Inferior parietal cortex (tissue), 1 donor: ENCODE results near the gene SAP130.
A peak's percentile ranks its signal among the peaks of the same experiment; 100 is the strongest.

ENCODE experiments used
- DNase-seq: peaks from one replicate; pipeline ENCODE4 v3.0.0-alpha.2; 2016; ENCODE audit errors: extremely low spot score

Gene SAP130

DNA sequence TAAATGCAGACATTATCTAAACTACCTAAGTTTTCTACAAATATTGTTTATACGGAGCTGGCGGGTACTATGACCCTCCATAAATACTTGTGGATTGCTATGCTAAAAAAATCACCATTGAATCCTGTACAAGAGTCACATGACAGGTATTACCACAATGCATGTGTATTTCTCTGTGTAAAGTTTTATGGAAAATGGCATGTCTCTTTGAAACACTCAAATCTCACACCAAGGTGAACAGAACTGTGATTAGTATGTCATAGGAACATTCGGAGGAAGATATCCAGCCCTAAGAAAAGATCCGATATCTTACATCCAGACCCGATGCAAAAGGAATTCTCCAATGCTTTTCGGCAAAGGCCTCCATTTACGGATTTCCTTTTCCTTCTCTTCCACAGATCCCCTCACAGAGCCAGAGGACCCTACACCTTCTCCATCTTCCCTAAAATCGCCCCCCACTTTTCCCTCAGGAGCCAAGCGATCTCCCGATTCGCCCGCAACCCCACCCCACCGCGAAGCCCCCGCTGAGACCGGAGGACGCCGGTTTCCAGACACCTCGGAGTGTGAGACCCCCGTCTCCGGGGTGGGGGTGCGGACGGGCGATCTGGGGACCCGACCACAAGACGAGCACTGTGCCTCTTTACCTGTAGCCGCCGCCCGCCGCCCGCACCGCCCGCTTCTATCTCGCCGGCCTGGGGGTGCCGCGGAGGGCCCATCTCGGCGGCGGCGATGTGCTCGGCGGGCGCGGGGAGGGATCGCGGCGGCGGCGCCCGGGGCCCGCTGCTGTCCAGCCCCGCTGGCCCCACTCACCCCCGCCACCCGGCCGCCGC, 1.2 kb downstream of the SAP130 start:
- DNase-seq, result peak; percentile 29

DNA sequence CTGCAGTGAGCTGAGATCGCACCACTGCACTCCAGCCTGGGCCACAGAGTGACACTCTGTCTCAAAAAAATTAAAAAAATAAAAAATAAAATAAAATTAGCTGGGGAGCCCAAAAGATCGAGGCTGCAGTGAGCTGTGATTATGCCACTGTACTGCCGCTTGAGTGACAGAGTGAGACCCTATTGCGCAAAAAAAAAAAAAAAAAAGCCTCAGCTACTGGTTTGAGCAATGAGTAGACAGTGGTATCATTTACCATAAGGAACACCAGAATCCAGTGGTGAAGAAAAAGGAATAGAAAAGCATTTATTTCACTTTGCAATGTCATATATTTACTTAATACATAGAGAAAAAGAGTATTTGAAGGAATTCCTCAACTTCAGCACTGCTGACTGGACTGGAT, 3.0 kb downstream of the SAP130 start:
- no peak for DNase-seq

DNA sequence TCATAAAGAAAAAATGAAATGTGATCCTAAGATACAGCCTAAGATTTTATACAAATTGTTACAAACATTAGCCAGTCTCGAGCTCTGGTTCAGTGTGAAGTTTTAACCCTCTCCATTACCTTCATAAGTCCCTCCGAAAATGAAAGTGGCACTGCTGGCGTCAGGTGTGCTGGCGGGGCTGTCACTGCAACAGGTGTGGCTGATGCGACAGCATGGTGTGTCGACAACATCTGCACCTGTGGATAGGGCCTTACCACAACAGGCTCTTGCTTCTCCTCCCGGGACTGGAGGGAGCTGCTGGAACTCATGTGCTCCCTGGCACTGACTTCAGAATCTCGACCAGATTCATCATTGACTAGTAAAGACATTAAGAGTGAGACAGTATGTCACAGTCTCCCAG, 10.3 kb downstream of the SAP130 start:
- DNase-seq, result no peak

DNA sequence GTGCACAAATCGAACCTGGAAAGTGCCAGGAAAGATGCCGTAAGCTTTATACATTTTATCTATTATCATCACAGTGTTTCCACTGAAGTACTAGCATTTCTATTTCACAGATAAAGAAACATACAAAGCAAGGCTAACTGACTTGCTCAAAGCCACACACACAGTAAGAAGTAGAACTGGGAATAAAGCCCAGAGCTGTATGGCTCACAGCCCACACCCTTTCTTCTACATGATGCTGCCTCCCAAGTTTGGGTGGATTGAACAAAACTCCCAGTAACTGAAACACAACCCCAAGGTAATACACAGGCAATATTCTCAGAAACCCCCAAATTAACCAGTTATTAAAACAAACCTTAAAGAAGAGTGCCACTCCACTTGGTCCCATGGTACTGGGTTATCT, 11.2 kb downstream of the SAP130 start:
- DNase-seq, result peak; percentile 16

DNA sequence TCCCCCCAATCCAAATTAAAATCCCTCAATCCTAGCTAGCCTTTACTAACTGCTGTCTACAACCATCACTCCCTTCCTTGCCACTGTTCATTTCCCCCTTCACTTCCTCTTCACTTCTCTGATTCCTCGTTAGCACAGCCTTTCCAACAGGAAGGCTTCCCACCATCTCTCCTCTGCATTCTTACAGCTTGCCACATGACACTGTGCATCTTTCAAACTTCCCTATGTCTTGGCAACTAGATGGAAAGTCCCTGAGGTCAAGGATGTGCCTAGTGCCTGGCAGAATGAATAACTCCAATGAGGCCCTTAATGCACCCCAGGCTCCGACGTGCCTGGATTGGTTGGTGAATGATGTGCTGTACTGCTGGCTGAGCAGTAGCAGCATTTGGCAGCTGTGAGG, 15.2 kb downstream of the SAP130 start:
- no peak for DNase-seq

DNA sequence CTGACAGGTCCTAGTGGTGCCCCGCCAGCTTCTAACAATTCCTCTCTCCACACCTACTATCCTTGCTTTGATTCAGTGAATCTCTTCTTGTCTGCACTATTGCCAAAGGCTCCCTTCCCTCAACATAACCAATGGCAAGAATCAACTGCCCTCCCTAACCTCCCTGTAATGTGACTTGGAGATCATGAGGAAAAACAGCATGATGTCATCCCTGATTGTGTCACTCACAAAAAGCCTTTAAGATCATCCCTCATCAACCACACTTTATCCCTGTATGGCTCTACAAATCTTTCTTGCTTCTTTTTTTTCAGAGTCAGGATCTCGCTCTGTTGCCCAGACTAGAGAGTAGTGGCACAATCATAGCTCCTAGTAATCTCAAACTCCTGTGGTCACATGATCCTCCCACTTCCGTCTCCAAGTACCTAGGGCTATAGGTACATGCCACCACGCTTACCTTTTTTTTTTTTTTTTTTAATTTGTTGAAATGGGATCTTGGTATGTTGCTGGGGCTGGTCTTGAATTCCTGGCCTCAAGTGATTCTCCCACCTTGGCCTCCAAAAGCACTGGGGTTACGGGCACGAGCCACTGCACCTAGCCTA, 19.7 kb downstream of the SAP130 start:
- DNase-seq, result no peak

DNA sequence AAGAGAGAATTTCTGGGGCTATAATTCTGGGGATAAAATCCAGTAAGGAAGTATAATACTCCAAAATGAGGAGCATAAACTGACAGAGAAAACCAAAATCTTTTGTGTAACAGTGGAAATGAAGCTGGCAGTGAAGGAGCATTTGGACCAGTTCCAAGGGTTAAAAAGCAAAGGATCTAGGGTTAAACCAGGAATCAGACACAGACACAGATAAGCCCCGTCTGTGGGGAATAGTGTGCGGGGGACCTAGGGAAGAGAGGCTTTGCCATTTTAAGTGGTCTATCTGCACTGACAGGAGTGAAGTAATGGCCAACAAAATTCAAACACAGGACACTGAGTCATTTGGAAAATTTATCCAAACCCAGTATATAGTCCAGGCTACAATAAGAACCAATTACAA, 23.4 kb downstream of the SAP130 start:
- DNase-seq, result no peak

DNA sequence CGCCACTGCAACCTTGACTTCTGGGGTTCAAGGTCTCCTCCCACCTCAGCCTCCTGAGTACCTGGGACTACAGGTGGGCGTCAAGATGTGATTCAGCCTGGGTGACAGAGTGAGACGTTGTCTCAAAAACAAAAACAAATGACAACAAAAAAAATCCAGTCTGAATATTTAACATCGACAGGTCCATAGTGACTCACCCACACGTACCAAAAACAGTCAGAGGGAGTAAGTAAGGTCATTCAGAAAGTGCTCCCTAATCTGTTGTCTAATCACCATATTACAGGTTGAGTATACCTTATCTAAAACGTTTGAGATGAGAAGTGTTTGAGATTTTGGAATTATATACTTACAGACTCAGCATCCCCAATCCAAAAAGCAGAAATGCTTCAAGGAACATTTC, 24.4 kb downstream of the SAP130 start:
- no peak for DNase-seq

DNA sequence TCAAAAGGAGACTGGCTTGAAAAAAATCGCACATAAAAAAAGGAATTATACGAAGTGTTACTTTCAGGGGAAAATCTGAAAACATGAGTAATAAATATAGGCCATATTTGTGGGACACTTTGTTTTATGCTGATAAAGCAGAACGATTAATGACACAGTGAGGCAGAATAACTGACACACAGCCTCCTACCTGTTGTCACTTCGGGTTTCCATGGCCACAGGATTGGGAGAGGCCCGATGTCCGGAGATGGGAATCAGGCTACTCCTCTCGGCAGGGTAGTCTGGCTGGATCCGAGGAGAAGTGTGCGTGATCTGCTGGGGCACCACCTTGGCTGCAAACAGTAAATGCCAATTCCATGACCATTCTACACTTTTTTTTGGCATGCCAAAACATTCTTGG, 31.7 kb downstream of the SAP130 start:
- DNase-seq, result no peak

DNA sequence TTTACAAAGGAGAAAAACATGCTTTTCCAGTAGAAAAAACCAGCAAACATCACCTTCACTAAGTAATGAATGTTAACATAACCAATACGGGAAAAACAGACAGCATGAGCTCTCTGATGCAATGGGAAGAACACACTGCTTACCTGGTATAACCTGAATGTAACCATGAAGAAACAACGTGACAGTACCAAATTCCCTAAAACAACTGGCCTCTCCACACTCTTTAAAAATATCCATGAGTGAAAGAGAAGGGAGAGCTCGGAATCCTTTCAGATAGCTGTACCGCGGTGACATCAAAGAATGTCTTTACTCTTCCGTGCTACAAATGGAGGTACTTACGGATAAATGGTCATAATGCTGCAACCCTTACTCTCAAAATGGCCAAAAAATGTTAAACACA, 32.1 kb downstream of the SAP130 start:
- DNase-seq, result no peak

DNA sequence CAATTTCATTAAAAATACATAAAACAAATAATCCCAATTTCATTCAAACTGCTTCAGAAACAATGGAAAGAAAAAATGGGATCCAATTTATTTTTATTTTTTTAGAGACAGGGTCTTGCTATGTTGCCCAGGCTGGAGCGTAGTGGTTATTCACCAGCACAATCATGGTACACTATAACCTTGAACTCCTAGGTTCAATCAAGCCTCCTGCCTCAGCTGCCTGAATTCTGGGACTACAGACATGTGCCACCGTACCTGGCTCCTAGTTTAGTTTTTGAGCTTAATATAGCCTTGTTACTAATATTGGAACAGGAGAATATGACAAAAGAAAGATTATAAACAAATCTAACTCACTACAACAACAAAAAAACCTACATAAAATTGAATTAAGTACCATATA, 34.2 kb downstream of the SAP130 start:
- DNase-seq, result no peak

DNA sequence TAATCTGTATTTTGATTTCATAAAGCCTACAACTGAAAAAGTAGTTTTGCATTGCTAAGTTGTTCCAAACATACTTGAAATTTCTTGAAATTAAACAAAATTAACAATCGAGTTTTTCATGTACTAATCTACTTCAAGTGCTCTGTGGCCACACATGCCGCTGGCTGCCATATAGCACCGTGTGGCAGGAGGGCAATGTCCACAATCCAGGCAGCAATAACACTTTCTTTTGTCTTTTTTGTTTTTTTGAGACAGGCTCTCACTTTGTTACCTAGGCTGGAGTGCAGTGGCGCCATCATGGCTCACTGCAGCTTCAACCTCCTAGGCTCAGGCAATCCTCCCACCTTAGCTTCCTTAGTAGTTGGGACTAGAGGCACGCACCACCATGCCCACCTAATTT, 36.1 kb downstream of the SAP130 start:
- no peak for DNase-seq

DNA sequence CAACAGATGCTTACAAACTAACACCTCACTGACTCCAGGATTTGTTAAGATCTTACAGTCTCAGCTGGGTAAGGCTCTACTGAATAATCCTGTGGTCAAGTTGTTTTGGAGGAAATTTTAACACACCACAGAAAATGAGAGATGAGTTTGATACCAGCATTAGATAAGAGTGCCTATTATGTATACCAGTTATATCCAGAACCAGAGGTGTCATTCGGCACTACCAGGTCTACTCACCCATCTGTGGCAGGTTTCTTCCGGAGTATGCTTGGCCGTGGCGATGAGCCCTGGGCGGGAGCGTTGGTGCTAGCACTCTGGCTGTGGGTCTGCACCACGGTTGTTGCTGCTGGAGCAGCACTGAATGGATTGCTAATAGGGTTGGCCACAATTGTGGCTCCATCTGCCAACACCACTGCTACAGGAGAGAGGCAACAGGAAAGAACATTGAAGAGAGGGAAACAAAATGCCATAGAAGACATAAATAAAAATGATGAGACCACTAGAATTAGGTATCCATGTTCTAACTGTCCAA, 41.2 kb downstream of the SAP130 start:
- peak; percentile 12 for DNase-seq

DNA sequence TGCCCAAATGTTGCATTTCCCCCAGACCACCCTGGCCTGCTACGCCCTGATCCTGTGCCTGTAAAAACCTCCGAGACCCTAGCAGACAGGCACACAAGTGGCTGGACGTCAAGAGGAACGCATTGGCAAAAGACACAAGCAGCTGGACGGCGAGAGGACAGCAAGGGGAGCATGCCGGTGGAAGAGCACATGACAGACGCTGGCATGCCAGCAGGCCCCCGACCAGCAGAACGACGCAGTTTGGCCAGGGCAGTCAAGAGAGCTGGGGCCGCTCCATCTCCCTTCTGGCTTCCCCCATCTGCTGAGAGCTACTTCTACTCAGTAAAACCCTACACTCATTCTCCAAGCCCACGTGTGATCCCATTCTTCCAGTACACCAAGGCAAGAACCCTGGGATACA, 42.1 kb downstream of the SAP130 start:
- DNase-seq, result no peak

DNA sequence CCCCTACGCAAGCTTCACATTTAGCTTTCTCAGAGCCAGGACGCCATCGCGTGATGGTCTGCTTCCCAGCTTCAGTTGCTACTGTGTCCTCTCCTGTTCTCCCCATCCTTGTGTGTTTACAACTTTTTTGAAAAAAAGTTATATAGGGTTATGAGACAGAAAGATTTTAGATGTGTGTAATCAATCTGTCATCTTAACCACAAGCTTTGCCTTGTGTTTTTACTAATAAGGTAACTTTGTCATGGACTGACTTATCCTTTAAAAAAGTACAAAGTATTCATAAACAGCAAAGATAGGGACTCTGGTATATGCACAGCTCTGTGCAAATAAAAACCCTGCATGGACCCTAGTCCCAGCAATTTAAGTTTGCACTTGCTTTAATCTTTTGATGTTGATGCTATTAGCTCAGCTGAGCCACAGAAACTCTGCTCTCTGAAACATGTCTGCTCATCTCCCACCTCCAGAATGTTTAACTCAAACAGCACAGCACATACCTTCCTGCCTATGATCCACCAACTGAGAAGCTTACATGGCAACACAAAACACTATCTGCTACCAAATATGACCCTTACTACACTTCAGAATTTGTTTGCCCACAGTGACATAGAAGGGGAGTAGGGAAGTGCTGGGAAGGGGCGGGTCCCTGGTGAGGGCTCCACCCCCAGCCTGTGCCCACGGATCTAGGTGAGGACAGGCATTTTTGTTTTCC, 42.7 kb downstream of the SAP130 start:
- no peak for DNase-seq

DNA sequence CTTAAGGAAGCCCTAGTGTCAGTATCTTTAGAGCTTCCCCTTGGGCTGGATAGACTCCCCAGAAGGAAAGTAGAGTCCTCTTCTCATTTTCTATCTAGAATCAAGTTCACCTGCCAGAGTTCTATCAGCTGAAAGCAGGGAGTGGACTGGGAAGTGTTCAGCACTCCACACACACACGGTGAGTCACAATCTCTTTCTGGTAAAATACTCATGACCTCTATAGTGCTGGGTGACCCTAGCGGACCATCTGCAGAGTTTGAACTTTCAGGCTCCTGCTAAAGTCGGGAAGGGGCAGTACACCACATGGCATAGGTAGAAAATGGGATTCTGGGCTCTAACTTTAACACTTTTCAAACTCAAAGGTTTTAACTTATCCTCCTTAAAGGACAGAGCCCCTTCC, 43.3 kb downstream of the SAP130 start:
- DNase-seq, result no peak

DNA sequence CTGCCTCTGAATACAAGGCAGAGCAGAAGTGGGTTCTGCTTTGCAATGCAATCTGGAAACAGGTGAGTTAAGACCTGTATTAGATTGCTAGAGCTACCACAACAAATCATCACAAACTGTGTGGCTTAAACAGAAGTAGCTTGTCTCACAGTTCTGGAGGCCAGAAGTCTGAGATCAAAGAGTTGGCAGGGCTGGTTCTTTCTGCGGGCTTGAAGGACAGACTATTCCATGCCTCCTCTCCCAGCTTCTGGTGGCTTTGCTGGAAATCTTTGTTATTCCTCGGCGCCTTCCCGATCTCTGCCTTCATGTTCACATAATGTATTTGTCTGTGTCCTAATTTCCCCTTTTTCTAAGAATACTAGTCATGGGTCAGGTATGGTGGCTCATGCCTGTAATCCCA, 58.4 kb downstream of the SAP130 start:
- DNase-seq, result no peak

DNA sequence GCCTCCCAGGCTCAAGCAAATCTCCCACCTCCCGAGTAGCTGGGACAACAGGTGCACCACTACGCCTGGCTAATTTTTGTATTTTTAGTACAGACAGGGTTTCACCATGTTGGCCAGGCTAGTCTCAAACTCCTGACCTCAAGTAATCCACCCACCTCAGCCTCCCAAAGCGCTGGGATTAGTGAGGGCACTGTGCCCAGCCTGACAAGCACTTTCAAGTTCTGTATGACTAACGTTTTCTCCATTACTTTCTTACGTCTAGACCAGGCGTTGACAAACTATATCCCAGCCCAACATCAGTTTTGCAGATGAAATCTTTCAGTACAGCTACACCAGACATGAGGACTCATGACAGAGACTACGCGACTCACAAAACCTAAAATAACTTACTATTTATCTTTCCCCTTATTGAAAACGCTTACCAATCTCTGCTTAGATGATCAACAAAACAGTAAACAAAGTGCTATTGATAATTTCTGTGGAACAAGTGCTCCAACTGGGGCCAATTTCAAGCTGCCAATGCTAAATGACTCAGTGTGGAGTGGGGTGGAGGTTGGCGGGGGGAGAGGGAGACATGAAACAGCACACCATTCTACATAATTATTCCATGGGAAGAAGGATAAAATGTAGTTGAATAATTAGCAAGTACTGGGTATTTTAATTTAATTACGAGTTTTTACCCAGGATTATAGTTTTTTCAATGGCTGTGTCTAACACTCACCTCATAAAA, 59.1 kb downstream of the SAP130 start:
- no peak for DNase-seq

DNA sequence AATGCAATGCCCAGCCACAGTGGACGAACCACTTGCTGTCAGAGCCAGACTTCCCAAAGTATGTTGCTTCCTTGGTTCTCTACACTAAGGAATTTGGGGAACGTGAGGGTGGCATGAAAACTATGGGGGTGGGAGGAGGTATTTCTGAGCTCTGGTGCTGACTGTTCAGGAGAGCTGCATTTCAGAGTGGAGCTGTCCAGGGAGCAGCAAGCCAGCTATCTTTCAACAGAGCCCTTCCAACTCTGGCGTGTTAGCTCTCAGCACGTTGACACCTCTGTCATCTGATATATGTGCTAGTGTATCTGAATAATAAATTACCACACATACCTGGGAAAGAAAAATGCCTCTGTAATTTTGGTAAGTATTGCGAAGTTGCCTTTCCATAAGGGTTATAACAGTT, 66.1 kb downstream of the SAP130 start:
- DNase-seq, result no peak

DNA sequence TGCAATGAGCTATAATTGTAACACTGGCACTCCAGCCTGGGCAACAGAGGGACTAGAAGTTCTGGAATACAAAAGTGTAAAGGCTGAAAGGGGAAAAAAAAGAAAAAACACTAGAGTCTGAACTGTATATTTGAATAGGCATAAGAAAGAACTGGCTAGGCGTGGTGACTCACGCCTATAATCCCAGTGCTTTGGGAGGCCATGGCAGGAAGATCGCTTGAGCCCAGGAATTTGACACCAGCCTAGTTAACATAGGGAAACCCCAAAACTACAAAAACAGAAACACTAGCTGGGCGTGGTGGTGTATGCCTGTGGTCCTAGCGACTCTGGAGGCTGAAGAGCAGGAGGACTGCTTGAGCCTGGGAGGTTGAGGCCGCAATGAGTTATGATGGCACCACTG, 70.6 kb downstream of the SAP130 start:
- no peak for DNase-seq

DNA sequence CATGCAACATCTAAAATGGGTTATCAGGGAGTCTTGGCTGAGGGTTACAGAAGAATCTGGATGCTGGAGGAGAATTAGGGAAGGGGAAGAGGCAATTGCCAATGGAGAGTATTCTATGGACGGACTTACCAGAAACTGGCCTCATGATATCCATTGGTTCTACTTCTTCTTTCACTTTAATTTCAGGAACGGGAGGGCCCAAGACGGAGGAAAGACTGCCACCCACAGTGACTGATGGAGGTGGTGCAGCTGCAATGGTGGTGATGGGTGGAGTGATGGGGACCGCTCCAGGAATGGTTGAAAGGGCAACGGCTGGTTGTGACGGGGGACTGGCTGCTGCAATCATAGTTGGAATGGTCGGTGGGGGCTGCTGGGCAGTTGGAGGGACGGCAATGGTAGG, 73.0 kb downstream of the SAP130 start:
- DNase-seq, result no peak

DNA sequence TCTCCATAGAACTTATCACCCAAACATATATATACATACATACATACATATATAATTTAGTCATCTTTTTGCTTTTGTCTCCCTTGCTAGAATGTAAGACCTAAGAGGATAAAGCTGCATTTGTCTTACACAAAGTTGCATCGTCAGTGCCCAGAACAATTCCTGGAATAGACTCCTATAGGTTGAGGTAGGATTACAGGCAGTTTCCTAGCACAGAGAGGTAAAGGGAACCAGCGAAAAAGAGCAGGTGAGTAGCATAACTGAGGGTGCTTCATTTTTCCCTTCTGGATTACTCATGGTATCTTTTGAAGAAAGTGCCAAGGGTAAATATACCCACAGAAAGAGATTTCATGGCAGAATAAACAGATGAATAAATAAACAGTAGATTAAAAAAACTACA, 74.0 kb downstream of the SAP130 start:
- no peak for DNase-seq
